ENCODE data around the gene FRG1.
"Not testable (repeated sequence)": the region's sequence is repeated elsewhere in the genome, so short reads cannot be mapped to it uniquely, and the experiment has no call there.

FRG1 gene

GRCh38 chr4:189985651-189986243 lies 45.1 kb downstream of the FRG1 start:
- not testable (repeated sequence) for DNase-seq (ENCODE audit: low spot score)

DNA sequence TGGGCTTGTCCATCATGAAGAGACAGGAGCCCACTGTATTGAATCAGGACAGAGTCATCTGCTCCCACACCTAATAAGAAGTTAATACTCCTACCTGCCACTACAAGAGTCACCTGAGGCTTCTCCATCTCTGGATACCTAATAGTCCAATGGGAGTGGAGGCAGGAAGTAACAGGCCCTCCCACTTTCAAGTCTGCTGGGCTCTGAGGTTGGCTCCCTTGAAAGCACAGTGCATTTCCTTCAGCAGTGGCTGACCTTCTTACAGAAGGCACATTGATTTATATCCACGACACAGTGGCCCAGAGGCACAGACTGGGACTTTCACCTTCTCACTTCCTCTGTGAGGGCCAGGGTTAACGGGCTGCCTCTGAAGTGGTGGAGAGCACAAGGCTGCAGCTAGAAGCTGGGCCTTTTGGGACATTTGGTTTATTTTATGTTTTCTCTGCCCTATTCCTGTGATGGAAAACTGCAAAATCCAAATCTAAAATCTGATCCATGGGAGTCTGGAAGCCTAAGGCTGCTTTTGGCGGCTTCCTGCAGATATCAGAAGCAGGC lies 48.3 kb downstream of the FRG1 start:
- no peak for DNase-seq (ENCODE audit: low spot score)

DNA sequence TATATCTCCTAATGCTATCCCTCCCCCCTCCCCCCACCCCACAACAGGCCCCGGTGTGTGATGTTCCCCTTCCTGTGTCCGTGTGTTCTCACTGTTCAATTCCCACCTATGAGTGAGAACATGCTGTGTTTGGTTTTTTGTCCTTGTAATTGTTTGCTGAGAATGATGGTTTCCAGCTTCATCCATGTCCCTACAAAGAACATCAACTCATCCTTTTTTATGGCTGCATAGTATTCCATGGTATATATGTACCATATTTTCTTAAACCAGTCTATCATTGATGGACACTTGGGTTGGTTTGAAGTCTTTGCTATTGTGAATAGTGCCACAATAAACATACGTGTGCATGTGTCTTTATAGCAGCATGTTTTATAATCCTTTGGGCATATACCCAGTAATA lies 49.3 kb downstream of the FRG1 start:
- not testable (repeated sequence) for DNase-seq (ENCODE audit: low spot score)

Data from GM03348 (cell line).